ENCODE data around the gene NXPH3.

- TF ChIP-seq CTCF (IDR thresholded peaks at IDR 0.05) = no peak
- TF ChIP-seq POLR2A (IDR thresholded peaks at IDR 0.05) = no peak
- TF ChIP-seq POLR2AphosphoS5 (IDR thresholded peaks at IDR 0.05) = no peak
These were observed 1.3 kb upstream of the NXPH3 start for GRCh38 chr17:49574323-49574781.

All from prostate gland (tissue), 2 donors.